Vagina (tissue), 2 donors: ENCODE results near the gene CAMP.

ENCODE experiments used
- CTCF ChIP-seq, 3 experiments: fragments of 450-650 bp in 2 of 3; fragments of 200-600 bp in 1 of 3; sonication (generic) in 1 of 3; IDR thresholded peaks; one replicate each; pipeline ENCODE4 v1.5.1; 2017 to 2019; ENCODE audit warnings: antibody characterized with exemption in 3 of 3, mild to moderate bottlenecking in 2 of 3, moderate library complexity in 2 of 3
- POLR2AphosphoS5 ChIP-seq, 2 donors: sonication (generic); formaldehyde crosslinking; IDR thresholded peaks; one replicate each; pipeline ENCODE4 v1.9.0; 2017; ENCODE audit warnings: antibody characterized with exemption in 2 of 2, mild to moderate bottlenecking in 2 of 2, low read depth in 1 of 2; ENCODE audit not compliant: insufficient read depth in 1 of 2

- TF ChIP-seq POLR2AphosphoS5 (IDR thresholded peaks at IDR 0.05; ENCODE audit: insufficient read depth in 1 of 2, low read depth in 1 of 2) (no peak), CTCF (IDR thresholded peaks at IDR 0.05) (no peak)
Observed at GRCh38 chr3:48267782-48268181, 44.5 kb downstream of the CAMP start.
